ENCODE results near the gene KIF22.

The KIF22 gene

GRCh38 chr16:29840240-29840639 is 49.7 kb downstream of the KIF22 start:
- DNase-seq (ENCODE audit: low read depth in 2 of 2): no peak

- DNase-seq (ENCODE audit: low read depth in 2 of 2): no peak
These were observed 51.1 kb downstream of the KIF22 start for GRCh38 chr16:29841631-29842030.

- no peak for DNase-seq (ENCODE audit: low read depth in 2 of 2)
These were observed 52.3 kb downstream of the KIF22 start for GRCh38 chr16:29842732-29843346.

GRCh38 chr16:29843931-29844330 is 53.4 kb downstream of the KIF22 start:
- no peak for DNase-seq (ENCODE audit: low read depth in 2 of 2)

GRCh38 chr16:29844575-29845331 is 54.2 kb downstream of the KIF22 start:
- DNase-seq (ENCODE audit: low read depth in 2 of 2): no peak

GRCh38 chr16:29845656-29846055 is 55.1 kb downstream of the KIF22 start:
- no peak for DNase-seq (ENCODE audit: low read depth in 2 of 2)

GRCh38 chr16:29848420-29849297 is 58.1 kb downstream of the KIF22 start:
- DNase-seq (ENCODE audit: low read depth in 2 of 2): peak; percentile 75 to 80

- DNase-seq (ENCODE audit: low read depth in 2 of 2): no peak
These were observed 59.0 kb downstream of the KIF22 start for GRCh38 chr16:29849505-29849904.

- no peak for DNase-seq (ENCODE audit: low read depth in 2 of 2)
These were observed 60.4 kb downstream of the KIF22 start for GRCh38 chr16:29850998-29851397.

- no peak for DNase-seq (ENCODE audit: low read depth in 2 of 2)
These were observed 62.1 kb downstream of the KIF22 start for GRCh38 chr16:29852654-29853053.

- DNase-seq (ENCODE audit: low read depth in 2 of 2): no peak
These were observed 64.1 kb downstream of the KIF22 start for GRCh38 chr16:29854520-29855100.
